NCI-H748 treated with DMSO at 0.1 percent for 48 hours (cell line): ENCODE measurements around the gene BFSP1.

Source experiments
- DNase-seq: peaks from one replicate; lab custom pipeline; 2025; lab: John Stamatoyannopoulos, UW

The BFSP1 gene

DNA sequence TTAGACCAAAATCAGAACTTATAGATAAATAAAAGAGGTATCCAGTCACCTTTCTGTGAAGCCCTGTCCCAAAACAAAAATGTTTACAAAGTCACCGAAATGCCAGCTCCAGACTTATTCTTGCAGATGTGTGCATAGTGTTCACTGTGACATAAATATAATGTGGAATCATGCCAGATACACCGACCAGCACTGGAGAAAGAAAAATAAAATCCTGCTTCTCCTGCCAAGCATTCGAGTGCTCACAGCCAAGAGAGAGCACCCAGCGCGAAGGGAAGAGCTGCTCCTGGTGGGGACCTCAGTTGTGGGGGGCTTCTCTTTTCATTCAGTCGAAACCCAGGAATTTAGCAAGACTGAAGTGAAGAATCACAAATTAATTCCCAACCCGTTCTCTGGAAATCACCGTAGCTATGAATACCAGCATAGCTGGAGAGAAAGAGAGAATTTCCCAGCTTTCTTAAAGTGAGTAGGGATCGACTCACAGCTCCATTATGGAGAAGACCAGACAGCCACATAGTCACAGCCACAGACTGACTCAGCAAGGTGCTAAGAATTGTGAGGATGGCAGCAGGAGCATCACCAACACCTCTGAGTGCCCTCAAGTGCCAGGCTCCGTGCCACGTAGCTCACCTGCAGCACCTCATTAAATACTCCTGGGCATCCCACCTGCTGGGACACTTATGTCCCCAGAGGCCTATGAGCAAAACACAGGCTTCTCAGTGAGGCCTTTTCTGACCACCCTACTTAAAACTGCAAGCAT, 33.2 kb downstream of the BFSP1 start:
- DNase-seq, result no peak

DNA sequence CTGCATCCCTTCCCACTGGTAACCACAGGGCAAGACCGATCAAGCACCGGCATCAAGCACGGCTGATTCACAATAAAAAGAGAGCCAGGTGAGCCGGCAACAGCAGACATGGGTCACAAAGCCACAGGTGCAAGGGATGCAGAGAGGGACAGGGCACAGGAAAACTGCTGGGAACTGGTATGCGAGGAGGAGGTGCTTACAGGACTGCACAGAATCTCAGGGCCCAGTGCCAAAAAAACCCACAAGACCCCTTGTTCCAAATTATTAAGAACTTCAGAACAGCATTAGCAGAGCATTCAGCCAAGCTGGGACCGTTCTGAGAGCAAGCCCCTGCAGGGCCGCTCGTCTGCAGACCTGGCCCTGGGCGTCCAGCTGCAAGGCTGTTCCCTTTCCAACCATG, 35.4 kb downstream of the BFSP1 start:
- DNase-seq, result no peak

DNA sequence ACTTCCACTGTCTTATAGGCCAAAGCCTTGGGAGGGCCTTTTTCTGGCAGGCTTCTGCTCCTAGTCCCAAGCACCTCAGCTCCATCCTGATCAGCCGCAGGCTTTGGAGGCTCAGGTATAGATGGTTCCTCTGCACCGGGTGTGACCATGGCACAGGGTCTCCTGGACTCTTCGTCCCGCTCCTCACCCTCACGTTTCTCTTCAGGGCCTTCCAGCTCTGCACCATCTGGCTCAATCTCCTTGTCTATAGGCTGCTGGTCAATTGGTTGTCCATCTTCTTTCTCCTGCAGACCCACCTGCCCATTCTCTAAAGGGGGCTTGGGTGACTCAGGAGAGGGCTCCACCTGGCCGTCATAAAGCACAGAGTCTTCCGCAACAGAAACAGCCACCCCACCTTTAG, 37.0 kb downstream of the BFSP1 start:
- no peak for DNase-seq

DNA sequence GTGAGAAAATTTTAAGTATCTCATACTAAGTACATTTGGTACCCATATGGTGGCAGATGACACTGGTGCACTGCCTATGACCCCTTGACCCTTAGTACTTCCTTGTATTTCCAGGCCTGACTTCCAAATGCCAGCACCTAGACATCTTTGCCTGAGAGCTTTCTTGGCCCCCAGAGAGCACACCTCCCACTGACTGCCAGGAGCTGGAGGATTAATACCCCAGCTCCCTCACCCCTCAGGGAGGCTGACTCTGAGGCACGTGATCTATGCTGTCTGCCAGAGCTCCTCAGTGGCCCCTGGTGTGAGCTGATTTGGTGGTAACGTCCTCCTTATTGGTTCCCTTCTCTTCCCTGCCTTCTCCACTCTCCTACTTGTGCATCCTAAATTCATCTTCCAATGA, 38.0 kb downstream of the BFSP1 start:
- no peak for DNase-seq

DNA sequence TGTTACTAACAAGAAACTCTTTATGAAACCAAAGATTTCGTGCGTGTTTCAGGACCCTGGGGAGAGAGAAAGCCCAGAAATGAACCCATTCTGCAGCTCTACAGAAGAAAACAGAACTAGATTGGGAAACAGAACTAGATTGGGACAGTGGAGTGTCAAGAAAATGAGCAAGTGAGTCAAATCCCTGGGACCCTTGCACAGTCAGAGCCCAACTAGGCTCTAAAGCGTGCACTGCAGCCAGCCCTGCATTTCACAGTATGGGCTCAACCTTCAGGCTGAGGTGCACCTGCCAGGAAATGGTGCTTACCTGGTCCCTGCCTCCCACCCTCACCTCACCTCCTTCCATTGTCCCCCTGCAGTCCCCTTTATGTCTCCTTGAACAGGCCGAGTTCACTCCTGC, 39.7 kb downstream of the BFSP1 start:
- DNase-seq, result no peak

DNA sequence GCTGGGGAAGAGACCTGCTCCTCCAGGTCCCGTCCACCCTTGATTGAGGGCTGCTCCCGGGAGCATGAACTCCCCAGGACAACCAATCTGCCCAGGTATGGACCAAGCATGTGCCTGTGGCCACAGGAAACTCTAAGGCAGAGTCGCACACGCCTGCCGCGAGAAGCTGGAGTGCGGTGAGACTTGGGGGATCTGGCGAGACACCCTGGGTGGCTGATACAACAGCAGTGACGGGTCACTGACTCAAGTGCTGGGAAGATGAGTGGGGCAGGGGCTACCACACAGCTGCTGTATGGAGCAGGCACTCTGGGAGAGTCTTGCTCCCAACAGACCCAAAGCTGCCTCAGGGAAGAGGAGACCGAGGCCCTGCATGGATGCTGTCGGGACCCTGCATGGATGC, 40.1 kb downstream of the BFSP1 start:
- DNase-seq, result no peak

DNA sequence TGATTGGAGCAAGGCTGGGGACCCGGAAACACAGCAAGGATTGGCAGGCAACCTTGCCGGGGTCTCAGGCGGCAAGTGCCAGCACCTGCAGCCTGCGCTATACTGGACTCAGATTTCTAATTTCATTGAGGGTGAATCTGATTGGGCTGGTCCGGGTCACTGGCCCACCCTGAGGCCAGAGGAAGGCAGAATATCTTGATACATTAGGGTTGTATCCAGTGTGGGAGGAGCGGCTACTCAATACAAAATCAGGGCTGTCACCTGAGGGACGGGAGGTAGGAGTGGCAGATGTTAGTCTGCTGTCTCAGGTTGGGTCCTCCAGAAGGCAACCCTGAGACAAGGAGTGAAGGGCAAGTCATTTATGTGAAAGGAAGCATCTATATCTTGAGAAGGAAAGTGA, 40.7 kb downstream of the BFSP1 start:
- no peak for DNase-seq

DNA sequence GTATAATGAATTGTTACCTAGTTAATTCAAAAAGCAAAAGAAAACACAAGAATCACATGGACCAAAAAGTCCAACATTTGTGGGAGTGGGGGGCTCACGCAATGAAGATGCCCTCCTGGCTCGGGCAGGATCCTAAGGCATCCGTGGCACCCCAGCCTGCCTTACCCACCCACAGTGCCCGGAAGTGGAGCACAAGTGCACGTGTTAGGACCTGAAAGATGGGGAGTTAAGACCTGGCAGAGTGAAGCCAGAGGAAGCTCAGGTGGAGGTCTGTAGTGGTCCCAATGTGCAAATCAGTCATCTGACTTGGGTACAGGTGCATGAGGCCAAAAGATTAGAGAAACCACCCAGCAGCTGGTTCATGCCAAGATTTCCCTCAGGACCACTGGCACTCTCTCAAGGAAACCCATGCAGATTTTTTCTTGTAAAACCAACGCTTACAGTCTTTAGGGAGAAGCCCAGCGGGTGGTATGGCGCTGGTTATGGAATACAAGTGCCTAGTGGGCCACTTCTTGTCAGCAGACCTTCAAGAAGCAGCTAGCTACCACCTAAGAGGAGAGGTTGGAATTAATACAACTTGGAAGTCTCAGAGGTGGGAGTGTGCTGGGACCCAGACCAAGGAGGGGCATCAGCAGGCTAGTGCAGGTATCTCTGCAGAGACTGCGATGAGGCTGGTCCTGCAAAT, 42.1 kb downstream of the BFSP1 start:
- no peak for DNase-seq

DNA sequence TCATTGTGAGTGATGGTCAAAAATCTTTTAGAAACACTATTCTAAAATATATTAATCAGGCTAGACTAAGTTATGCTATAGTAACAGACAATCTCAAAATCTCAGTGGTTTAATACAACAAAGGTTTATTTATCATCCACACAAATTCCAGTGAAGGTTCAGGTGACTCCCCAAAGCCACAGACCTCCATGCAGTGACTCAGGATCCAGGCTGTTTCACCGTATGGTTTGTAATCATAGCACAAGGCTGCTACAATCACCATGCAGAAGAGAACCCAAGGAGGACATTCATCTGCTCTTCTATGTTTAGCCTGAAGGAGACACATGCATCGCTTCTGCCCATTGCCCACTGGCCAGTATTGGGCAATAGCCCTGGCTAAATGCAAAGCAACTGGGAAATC, 46.2 kb downstream of the BFSP1 start:
- DNase-seq, result no peak

DNA sequence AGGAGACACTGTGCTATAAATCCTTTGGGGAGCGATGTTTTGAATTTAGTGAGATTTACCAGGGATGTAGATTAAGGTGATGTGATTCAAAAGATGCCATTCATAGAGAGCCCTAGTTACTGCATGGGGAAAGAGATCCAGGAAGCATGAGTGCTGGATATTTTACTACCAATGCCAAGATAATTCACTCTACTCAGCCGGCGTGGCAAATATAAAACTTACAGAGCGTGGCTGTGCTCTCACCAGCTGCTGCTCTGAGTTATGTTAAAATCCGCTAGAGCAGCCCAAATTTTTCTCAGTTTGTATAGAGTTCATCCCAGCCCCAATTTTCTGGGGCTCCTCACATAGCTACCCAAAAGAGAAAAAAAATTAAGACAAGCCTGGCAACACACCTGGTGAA, 48.6 kb downstream of the BFSP1 start:
- no peak for DNase-seq

DNA sequence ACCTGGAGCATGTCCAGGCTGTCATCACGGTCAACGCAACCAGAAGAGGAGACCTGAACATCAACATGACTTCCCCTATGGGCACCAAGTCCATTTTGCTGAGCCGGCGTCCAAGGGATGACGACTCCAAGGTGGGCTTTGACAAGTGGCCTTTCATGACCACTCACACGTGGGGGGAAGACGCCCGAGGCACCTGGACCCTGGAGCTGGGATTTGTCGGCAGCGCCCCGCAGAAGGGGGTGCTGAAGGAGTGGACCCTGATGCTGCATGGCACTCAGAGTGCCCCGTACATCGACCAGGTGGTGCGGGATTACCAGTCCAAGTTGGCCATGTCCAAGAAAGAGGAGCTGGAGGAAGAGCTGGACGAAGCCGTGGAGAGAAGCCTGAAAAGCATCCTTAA, 49.5 kb downstream of the BFSP1 start:
- DNase-seq, result no peak

DNA sequence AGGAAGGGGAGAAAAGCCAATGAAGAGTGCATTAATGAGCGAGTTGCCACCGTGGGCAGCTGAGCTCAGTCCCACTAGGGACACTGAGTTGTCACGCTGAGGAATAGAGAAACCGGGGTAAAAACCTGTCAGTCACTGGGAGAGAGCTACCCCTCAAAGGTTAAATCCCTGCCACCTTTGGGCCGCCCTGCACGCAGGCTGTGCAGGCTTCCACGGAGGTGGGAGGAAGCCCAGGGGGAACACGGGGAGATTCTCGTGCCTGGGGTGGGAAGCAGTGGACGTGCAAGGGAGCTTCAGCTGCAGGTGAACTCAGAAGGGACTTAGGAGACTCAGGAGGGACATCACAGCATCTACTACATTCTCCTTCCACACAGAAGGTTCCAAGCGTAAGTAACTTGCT, 50.5 kb downstream of the BFSP1 start:
- DNase-seq, result no peak

DNA sequence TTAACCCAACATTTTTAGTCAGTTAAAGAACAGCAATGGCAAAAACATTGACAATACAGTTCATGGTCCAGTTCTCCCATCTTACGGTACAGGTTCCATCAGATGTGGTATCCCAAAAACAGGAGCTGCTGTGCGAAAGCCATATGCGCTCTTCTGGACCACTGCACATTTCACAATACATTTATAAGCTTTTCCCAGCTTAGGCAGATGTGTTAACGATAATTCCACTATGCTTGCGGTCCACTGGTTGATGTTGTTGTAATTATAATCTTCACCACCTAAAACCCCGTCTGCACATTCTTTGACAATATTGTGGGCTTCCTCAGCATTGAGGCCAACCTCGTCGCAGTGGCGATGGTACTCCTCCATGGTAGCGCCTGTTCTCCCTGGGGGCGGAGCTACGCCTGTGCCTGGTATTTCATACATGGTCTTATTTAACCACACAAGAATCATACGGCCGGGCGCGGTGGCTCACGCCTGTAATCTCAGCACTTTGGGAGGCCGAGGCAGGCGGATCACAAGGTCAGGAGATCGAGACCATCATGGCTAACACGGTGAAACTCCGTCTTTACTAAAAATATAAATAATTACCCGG, 52.0 kb downstream of the BFSP1 start:
- no peak for DNase-seq

DNA sequence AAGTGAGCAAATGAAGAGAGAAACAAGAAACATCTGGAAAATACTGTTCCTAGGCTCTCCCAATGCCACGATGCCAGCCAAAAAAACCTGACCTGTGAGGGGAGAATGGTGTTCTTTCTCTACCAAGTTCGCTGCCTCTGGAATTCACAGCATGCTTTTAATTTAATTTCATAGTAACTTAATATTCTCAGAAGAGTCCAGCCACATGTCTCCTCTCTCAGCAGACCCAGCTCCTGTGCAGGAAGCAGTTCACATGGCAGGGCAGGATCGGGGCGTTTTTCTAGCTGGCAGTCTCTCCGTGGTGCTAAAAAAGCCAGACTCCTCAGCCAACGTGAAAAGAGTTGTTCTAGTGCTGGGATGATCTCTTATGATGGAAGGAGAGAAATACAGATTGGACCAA, 57.5 kb downstream of the BFSP1 start:
- no peak for DNase-seq

DNA sequence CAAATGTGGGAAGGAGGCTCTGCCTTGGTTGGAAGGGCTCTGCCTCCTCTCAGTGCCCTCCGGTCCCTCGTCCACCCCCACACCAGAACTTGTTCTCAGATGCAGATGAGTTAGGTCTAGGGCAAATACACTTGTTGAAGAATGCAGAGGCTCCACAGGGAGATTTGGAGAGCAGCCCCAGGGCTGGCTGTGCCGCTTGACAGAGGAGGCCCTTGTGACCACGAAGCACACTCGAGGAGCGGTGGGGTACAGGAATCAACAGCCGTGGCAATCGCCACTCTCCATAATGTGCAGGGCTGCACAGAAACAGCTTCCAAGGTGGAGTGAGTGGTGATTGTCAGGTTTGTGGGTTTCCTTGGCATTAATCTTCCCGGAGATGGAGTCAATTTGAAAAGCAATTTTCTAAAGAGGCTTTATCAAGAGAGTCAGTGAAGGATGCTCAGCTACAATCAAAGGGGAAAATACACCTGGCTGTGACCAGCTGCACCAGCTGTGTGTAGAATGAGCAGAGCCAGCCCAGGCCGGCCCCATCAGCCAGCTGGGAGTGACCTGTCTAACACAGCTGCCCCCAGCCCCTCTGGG, 59.5 kb downstream of the BFSP1 start:
- DNase-seq, result no peak

DNA sequence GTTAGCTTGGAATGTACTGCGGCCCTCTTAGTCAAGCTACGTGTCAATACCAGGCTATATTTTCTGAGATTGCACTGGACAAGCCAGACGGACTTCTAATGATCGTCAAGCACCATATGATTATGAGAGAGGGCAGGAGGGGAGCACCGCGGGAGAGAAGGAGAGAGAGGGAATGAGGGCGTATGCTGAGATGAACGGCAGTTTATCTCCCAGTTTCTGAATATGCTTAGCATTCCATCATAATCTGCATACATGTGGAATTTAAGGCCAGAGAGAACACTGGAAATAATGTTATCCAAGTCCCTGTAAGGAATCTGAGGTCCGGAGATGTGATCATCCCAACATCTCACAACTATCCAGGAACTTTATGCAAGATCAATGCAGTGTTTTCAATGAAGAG, 60.2 kb downstream of the BFSP1 start:
- DNase-seq, result no peak

DNA sequence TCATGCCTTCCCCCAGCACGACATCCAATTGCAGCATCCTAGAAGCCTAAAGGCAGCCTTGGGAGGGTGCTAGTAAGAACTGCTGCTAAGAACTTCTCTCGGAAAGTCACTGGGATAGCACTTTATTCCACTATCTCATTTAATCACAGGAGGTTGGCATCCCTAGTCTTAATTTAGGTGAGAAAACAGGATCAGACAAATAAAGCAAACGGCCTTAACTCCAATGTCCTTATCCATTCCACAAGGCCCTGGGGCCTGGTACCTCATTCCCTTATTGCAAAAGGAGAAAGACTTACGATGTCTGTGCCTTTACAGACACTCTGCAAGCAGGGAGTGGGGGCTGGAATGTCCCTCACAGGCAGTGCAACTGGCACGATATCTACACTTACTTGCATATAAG, 60.7 kb downstream of the BFSP1 start:
- DNase-seq, result no peak

DNA sequence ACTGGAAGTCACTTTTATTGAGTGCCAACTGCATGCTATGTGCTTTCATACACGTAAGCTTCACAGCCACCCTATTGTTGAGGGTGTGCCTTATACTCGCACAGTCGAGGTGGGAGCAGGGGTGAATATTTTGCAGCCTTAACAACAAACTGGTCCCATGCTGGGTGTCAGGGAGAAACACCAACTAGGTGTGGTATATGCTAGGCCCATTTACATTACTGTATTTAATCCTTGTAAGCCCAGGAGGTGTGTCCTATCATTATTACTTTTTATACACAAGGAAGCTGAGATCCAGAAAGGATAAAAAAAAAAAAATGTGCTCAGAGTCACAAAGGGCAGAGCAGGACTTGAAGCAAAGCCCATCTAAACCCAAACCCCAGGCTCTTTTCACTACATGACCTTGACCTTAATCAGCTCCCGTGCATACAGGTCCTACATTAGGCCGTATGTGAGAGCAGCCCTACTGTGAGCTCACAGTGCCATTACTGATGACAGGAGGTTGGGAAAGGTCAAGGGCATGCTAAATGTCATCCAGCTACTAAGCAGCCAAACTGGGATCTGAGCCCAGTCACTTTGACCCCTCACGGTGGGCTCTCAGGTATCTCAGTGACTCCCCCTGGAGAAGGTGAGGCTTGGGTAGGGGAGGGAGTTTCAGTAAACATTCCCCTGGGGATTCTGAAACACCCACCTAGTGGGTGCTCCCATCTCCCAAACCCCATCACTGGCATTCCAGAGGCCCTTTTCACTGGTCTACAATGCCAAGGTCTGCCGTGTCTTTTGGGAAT, 61.7 kb downstream of the BFSP1 start:
- DNase-seq, result no peak

DNA sequence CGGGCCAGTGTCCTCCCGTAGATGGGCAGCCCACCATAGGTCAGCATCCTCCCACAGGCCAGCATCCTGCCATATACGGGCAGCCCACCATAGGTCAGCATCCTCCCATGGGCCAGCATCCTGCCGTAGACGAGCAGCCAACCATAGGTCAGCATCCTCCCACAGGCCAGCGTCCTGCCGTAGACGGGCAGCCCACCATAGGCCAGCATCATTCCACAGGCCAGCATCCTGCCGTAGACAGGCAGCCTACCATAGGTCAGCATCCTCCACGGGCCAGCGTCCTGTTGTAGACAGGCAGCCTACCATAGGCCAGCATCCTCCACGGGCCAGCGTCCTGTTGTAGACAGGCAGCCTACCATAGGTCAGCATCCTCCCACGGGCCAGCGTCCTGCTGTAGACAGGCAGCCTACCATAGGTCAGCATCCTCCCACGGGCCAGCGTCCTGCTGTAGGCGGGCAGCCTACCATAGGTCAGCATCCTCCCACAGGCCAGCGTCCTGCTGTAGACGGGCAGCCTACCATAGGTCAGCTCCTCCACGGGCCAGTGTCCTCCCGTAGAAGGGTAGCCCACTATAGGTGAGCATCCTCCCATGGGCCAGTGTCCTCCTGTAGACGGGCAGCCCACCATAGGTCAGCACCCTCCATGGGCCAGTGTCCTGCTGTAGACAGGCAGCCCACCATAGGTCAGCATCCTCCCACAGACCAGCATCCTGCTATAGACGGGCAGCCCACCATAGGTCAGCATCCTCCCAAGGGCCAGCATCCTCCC, 62.9 kb downstream of the BFSP1 start:
- DNase-seq, result no peak

DNA sequence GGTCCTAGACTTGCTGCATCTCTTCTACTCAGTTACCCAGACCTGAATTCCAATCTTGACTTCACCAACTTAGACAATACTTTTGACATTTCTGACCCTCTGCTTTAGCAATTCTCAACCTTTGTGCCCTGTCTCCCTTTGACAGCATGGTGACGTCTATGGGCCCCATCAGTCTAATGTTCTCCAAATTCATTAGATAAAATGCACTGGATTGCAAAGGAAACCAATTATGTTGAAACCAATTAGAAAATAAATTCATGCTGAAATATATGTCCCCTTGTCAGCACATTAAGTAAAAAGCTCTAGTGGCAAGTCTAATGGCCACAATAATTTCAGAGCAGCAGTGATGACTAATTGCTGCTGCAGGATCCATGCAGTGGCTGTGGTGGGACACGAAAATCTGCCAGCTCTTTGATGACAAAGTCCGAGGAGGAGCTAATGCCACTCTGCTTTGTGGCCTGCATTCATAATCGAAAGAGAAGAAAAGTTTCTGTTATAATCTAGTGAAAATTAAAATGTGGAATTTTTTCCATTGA, 64.0 kb downstream of the BFSP1 start:
- DNase-seq, result no peak

DNA sequence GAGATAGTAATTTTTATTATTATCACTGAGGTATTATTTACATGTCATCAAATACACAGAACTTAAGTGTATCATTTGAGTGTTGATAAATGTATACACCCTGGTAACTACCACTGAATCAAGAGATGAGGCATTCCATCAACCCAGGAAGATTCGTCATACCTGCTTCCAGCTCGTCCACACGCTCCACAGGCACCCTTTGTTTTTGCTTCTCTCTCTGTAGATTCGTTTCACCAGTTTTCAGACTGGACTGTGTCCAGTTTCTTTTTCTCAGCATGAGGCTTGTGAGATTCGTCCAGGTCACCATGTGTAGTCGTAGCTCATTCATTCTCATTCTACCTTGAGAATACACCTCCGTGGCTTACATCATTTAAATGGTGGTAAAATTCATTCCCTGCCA, 64.5 kb downstream of the BFSP1 start:
- DNase-seq, result no peak
